OCI-LY7 (cell line): ENCODE measurements around the gene EPDR1. TPM values are rescaled to one million over a fixed set of nuclear protein-coding genes. Genes with fewer than 3 reads are reported as not detected.

Experiments
- BruUV-seq: library from RNA; stranded (reverse); fragments of 400-500 nt; replicated peaks from 2 replicates; lab custom pipeline; 2021; lab: Mats Ljungman, UMichigan
- CTCF ChIA-PET: fragments of 300-600 bp; sonication (Branson Sonifier 250); formaldehyde crosslinking; loops from one replicate; lab custom pipeline; 2022; ENCODE audit warnings: antibody characterized with exemption; ENCODE audit not compliant: unreplicated experiment; lab: Charles Lee
- POLR2A ChIA-PET: fragments of 300-600 bp; sonication (Branson Sonifier 250); formaldehyde crosslinking; loops from one replicate; lab custom pipeline; 2022; ENCODE audit warnings: antibody characterized with exemption; lab: Charles Lee
- DNase-seq: peaks from one replicate; pipeline ENCODE4 v3.0.0-alpha.2; 2015; ENCODE audit warnings: low spot score
- H2AFZ ChIP-seq: fragments of 200-600 bp; sonication (generic), shearing (Covaris generic); 2 replicates; pipeline ENCODE4 v1.6.1; 2014; ENCODE audit warnings: mild to moderate bottlenecking, antibody characterized with exemption, low read length, moderate library complexity
- H3K27ac ChIP-seq: fragments of 200-600 bp; sonication (generic); 2 replicates; pipeline ENCODE4 v1.5.1; 2014; ENCODE audit warnings: mixed run types, low read depth, mild to moderate bottlenecking, moderate library complexity, low read length, inconsistent platforms; ENCODE audit not compliant: poor library complexity, severe bottlenecking
- H3K36me3 ChIP-seq: fragments of 200-600 bp; sonication (generic); 2 replicates; pipeline ENCODE4 v1.6.1; 2014; ENCODE audit warnings: mild to moderate bottlenecking, antibody characterized with exemption, low read length, moderate library complexity, mixed read lengths; ENCODE audit not compliant: insufficient read depth
- H3K4me1 ChIP-seq: fragments of 200-600 bp; sonication (generic); 2 replicates; pipeline ENCODE4 v1.5.1; 2014; ENCODE audit warnings: mild to moderate bottlenecking, low read length; ENCODE audit not compliant: insufficient read depth, poor library complexity, severe bottlenecking
- H3K4me2 ChIP-seq: fragments of 200-600 bp; sonication (generic); 2 replicates; pipeline ENCODE4 v1.6.1; 2014; ENCODE audit warnings: mild to moderate bottlenecking, low read length
- H3K4me3 ChIP-seq: fragments of 200-600 bp; sonication (generic); 2 replicates; pipeline ENCODE4 v1.5.1; 2014; ENCODE audit warnings: mild to moderate bottlenecking, low read depth, low read length; ENCODE audit not compliant: poor library complexity, severe bottlenecking
- H3K79me2 ChIP-seq: fragments of 200-600 bp; sonication (generic); 2 replicates; pipeline ENCODE4 v1.6.1; 2016; ENCODE audit warnings: low read depth, mild to moderate bottlenecking, low read length, moderate library complexity, mixed read lengths; ENCODE audit not compliant: insufficient read depth
- H3K9me2 ChIP-seq: fragments of 200-600 bp; sonication (generic); 2 replicates; pipeline ENCODE4 v1.6.1; 2016; ENCODE audit warnings: mild to moderate bottlenecking, low read length, mixed read lengths; ENCODE audit not compliant: insufficient read depth
- H3K9me3 ChIP-seq: fragments of 200-600 bp; sonication (generic); 2 replicates; pipeline ENCODE4 v1.6.1; 2014; ENCODE audit warnings: mild to moderate bottlenecking, mixed run types, low read length, mixed read lengths
- H4K20me1 ChIP-seq: fragments of 200-600 bp; sonication (generic); 2 replicates; pipeline ENCODE4 v1.6.1; 2014; ENCODE audit warnings: mild to moderate bottlenecking, antibody characterized with exemption, low read length, moderate library complexity, mixed read lengths; ENCODE audit not compliant: insufficient read depth
- EZH2phosphoT487 ChIP-seq: fragments of 200-600 bp; sonication (generic); IDR thresholded peaks from 2 replicates; pipeline ENCODE4 v1.6.1; 2018; ENCODE audit warnings: low read depth, borderline replicate concordance, mild to moderate bottlenecking, mixed run types, antibody characterized with exemption, low read length, moderate library complexity, mixed read lengths
- intact Hi-C: fragments of 100-400 bp; cut with micrococcal nuclease; formaldehyde crosslinking; loops from one replicate; pipeline ENCODE4 v1.10.0; 2022; ENCODE audit not compliant: unreplicated experiment
- total RNA-seq, 2 experiments: library from RNA; depleted of rRNA in 1 of 2; stranded (reverse); fragments of >200 nt in 1 of 2; shearing (Covaris generic) in 1 of 2; gene quantifications; 2 replicates each; pipeline ENCODE4 v1.2.3, GENCODE V29; 2014 to 2022
- TF ChIP-seq, protein P1 (sequence below): fragments of 200-600 bp; sonication (generic); conservative IDR thresholded peaks from 2 replicates; pipeline ENCODE4 v1.5.1; 2014; ENCODE audit warnings: mild to moderate bottlenecking, antibody characterized with exemption, low read length, moderate library complexity, mixed read lengths

Gene EPDR1
- total RNA-seq, 2 experiments from 2014 or later, result not detected

DNA sequence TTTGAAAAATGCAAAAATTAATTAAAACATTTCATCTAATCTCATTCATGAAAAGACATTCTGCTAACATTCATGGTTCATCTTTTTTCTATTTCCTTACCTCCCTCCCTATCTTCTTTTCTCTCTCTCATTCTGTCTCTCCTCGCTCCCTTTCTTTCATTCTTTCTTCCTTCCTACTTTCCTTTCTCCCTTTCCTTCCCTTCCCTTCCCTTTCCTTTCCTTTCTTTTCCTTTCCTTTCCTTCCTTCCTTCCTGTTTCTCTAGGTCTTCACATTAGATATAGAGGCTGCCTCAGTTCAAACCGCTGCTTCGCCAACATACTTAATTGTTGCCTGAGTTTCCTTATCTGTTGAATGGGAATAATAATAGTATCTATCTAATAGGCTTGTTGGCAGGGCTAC, 25.8 kb upstream of the EPDR1 start:
- intact Hi-C loops, result no loop called here
- Histone ChIP-seq H3K4me1 (no peaks in the 10 kb centered on the region), H3K4me2 (no peak overlapping the region), H3K9me3 (no peaks in the 10 kb centered on the region), H3K4me3 (no peak overlapping the region), H3K27ac (no peak overlapping the region), H3K9me2 (no peaks in the 10 kb centered on the region), H2AFZ (no peak overlapping the region), H3K36me3 (no peaks in the 10 kb centered on the region), H3K79me2 (no peaks in the 10 kb centered on the region), H4K20me1 (no peaks in the 10 kb centered on the region)
- POLR2A ChIA-PET, result no interaction called here
- BruUV-seq, result no TSS peak
- CTCF ChIA-PET, result no interaction called here
- TF ChIP-seq, protein P1, sequence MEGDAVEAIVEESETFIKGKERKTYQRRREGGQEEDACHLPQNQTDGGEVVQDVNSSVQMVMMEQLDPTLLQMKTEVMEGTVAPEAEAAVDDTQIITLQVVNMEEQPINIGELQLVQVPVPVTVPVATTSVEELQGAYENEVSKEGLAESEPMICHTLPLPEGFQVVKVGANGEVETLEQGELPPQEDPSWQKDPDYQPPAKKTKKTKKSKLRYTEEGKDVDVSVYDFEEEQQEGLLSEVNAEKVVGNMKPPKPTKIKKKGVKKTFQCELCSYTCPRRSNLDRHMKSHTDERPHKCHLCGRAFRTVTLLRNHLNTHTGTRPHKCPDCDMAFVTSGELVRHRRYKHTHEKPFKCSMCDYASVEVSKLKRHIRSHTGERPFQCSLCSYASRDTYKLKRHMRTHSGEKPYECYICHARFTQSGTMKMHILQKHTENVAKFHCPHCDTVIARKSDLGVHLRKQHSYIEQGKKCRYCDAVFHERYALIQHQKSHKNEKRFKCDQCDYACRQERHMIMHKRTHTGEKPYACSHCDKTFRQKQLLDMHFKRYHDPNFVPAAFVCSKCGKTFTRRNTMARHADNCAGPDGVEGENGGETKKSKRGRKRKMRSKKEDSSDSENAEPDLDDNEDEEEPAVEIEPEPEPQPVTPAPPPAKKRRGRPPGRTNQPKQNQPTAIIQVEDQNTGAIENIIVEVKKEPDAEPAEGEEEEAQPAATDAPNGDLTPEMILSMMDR, result no peak
- no peak for TF ChIP-seq EZH2phosphoT487
- no peak for DNase-seq

DNA sequence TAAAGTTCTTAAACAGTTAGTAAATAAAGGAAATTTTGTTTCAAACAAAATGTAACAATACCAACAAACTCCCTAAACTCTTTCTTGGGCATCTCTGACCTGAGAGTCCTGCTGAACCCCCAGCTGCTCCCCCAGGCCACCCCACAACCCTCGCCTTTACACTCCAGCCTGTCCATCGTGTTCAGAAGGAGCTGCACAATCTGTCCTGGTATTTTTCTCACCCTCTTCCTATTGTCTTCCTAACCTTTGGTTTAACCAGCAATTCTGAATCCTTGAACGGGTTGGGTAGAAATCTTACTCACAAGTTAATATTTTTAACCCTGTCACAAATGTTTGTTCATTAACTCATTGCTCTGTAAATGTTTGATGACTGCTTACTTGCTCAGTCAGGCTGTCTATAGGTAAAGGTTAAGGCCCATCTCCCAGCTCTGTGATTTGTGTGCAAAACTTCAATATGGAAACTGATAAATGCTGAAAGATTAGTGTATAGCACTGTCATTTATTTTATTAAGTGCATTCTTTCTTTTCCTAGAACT, 20.7 kb upstream of the EPDR1 start:
- intact Hi-C loops, result no loop called here
- Histone ChIP-seq H3K36me3 (no peaks in the 10 kb centered on the region), H3K4me3 (no peak overlapping the region), H3K4me2 (no peak overlapping the region), H3K27ac (no peak overlapping the region), H2AFZ (no peak overlapping the region), H3K9me2 (no peaks in the 10 kb centered on the region), H3K9me3 (no peaks in the 10 kb centered on the region), H4K20me1 (no peaks in the 10 kb centered on the region), H3K4me1 (no peaks in the 10 kb centered on the region), H3K79me2 (no peaks in the 10 kb centered on the region)
- ChIA-PET POLR2A (no interaction called here), CTCF (no interaction called here)
- no peak for DNase-seq
- TF ChIP-seq, protein P1, result no peak
- no peak for TF ChIP-seq EZH2phosphoT487
- no TSS peak for BruUV-seq

DNA sequence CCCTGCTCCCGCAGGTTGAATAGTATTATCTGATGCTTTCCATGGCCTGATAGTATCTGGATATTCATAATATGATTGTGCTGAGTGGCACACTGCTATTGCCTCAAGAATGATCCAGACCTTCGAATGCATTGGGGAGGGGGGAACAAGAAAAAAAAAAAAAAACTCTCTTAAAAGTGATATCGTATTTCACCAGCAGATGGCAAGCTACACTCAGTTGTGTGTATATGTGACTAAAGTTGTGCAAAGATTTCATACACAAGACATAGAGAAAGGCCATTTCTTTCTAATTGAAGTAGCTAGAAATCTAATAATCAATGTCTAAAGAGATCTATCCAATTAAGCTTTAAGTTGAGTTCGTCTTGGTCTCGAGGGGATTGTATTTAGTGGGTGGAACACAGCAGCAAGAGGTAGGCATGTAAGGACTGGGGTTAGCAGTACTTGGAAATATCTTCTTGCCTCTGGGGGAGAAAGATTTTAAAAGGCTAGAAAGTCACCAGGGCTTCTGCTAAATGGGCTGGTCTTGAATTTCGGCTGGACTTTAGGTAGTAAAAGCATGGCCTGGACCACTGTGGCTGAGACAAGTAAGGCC, 19.1 kb upstream of the EPDR1 start:
- Histone ChIP-seq H3K36me3 (no peaks in the 10 kb centered on the region), H3K4me2 (no peak overlapping the region), H3K4me3 (no peak overlapping the region), H2AFZ (no peak overlapping the region), H3K9me2 (no peaks in the 10 kb centered on the region), H3K9me3 (no peaks in the 10 kb centered on the region), H3K79me2 (no peaks in the 10 kb centered on the region), H3K4me1 (no peaks in the 10 kb centered on the region), H4K20me1 (no peaks in the 10 kb centered on the region), H3K27ac (no peak overlapping the region)
- TF ChIP-seq, protein P1, result peak; percentile 80
- TF ChIP-seq EZH2phosphoT487, result no peak
- intact Hi-C loops, result no loop called here
- BruUV-seq, result no TSS peak
- ChIA-PET CTCF (interaction anchor here (1.0 kb wide), 1 partner anchor 8 kb away, joined by 3 read pairs; no protein-coding TSS in a partner anchor), POLR2A (interaction anchor here (0.7 kb wide), 1 partner anchor 202 kb away, joined by 6 read pairs; no protein-coding TSS in a partner anchor)
- peak; percentile 39 for DNase-seq
